GM18868 (cell line): ENCODE results near the gene RRP15.

Experiments
- ATAC-seq: cut with Tn5 transposase; IDR thresholded peaks from one replicate; pipeline ENCODE4 v1.9.1; 2021; ENCODE audit warnings: mild to moderate bottlenecking, moderate library complexity; ENCODE audit not compliant: unreplicated experiment

The RRP15 gene

GRCh38 chr1:218339267-218339831, 54.3 kb downstream of the RRP15 start:
- ATAC-seq: peak; percentile 71

DNA sequence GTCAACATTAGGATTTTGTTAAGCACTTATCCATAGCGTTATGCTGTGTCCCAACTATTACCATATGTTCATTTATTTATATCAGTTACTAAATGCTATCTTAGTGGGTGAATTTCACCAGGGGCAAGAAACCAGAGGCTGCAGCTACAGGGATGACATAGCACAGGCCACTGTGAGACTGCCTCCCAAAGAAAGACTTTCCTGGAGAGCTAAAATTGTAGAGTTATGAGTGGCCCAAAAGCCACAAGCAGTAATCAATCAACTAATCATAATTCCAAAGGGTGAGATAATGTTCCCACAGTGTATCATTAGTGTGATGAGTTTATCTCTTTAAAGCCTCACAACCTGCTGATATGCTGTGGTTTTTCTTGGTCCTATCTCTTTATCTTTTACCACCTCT, 56.2 kb downstream of the RRP15 start:
- ATAC-seq: no peak

DNA sequence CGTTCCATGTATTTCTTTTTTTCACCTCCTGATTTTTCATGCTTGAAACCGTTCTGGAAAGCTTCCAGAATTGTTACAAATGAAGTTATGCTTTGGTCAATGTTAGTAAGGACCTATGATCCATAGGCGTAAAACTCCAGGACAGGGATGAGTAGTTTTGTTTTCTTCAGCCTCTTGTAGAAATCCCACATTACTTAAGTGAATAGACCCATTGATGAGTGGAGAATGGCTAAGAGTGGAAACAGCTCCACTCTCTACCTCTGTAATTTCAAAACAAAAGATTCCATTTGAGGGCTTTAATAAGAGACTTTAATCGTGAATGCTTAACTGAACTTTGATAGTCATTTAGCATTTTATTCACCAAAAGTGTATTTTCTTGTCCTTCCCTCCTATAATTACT, 57.0 kb downstream of the RRP15 start:
- ATAC-seq: no peak

DNA sequence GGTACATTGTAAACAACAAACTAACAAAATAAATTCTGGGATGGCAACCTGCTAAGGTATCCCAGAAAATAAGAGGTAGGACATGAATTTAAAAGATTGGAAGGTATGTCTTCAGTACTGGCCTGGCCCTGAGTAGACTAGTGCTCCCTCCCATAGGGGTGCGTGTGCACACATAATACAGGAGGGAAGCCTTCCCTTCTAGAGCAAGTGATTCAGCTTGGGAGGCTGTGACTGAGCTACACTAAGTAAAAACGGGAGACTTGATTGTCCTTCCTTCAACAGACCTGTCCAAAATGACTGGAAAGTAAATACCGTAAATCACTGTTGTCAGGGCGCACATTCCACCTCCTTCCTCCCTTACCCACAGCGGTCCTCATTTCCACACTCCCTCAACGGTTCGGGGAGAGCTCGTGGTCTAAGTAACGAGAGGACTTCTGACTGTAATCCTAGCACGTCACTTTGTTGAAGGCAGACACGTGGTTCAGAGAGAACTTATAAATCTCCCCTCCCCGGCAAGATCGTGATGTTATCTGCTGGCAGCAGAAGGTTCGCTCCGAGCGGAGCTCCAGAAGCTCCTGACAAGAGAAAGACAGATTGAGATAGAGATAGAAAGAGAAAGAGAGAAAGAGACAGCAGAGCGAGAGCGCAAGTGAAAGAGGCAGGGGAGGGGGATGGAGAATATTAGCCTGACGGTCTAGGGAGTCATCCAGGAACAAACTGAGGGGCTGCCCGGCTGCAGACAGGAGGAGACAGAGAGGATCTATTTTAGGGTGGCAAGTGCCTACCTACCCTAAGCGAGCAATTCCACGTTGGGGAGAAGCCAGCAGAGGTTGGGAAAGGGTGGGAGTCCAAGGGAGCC, 60.0 kb downstream of the RRP15 start, which contains the start of gene TGFB2:
Gene TGFB2, plus strand, starts transcription at position 523 of the 859 bp plus-strand sequence. CDS start 1,366 bp downstream, outside the sequence.
- peak; percentile 46 for ATAC-seq

- ATAC-seq: peak; percentile 70
These were observed 60.7 kb downstream of the RRP15 start for GRCh38 chr1:218345673-218346390.

DNA sequence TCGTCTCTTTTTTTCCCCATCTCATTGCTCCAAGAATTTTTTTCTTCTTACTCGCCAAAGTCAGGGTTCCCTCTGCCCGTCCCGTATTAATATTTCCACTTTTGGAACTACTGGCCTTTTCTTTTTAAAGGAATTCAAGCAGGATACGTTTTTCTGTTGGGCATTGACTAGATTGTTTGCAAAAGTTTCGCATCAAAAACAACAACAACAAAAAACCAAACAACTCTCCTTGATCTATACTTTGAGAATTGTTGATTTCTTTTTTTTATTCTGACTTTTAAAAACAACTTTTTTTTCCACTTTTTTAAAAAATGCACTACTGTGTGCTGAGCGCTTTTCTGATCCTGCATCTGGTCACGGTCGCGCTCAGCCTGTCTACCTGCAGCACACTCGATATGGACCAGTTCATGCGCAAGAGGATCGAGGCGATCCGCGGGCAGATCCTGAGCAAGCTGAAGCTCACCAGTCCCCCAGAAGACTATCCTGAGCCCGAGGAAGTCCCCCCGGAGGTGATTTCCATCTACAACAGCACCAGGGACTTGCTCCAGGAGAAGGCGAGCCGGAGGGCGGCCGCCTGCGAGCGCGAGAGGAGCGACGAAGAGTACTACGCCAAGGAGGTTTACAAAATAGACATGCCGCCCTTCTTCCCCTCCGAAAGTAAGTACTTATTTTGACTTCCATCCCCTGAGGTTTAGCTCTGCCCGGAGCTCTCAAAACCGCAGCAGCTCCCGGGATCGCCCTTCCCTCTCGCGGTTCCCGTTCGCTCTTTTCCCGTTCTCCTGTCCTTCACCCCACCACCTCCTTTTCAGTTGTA, 61.5 kb downstream of the RRP15 start:
- no peak for ATAC-seq

DNA sequence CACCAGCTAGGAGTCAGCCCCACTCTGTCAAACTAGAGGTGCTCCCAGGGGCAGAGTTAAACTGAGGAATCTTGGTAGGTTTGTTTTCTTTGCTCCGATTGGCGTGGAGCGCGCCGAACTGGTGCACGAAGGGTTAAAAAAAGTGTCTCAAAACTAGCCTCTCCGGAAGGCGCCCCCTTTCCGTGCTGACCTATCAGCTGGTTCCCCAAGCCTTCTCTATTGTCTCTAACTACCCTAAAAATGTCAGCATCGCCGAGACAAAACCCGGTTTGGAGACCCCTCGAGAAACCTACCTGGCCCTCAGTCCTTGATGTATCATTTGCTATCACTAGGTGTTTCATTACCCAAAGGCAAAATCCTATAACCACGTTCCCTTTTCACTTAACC, 62.2 kb downstream of the RRP15 start:
- no peak for ATAC-seq

DNA sequence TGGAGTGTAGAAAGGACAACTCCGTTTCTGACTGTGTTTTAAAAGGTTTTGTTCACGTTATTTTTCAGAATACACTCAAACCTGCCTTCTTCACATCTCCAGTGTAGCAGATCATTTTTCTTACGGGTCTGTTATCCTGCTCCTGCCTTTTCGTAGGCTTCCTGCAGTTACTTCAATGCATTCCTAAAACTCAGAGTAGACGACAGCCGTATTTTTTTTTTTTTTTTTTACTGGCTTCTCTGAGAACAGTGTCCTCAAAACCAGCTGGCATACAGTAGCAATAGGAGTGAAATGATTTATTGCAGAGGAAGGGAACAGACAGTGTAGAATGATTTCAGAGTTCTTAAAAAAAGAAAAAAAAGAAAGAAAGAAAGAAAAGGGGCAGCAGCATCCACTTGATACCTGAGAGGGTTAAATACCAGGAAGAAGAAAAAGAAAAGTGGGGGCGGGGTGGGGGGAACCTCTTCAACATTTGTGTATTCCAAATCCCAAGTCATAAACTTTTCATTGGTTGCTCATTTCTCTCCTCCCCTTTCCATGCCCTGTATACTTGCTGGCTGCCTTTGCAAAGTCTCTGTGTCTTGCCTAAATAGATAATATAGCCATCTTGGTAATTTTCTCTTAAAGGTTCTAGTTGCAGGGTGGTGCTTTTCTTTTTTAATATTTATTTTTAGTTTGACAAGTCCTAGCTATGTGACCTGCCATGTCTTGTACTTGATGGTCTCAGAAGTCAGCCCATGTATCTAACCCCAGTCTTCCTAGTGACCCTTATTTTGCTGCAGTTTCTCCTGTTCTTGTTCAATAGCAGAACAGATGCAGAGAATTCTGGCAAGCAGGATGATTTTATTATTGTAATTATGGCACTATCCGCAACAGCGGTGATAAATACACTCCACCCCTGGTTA, 62.9 kb downstream of the RRP15 start:
- no peak for ATAC-seq

DNA sequence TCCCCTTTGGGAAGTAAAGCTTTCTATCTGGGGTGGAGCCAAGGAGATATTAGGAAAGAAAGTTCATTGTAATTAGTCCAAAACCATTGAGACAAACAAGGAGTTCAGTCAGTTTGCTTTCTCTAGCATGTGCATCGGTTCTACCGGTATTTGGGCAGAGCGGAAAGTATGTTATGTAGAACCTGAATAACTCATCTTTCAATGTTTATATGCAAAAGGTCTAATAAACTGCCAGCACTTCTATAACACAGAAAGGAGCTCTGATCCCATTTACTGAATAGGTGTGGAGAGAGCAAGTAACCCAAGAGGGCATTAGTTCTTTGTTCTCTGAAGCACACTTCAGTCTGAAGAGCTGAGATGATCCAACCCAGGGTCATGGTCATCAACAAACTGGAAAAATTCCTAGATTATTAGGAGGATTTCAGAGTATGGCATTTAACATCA, 63.6 kb downstream of the RRP15 start:
- ATAC-seq: no peak

- ATAC-seq: no peak
These were observed 64.4 kb downstream of the RRP15 start for GRCh38 chr1:218349348-218350034.

DNA sequence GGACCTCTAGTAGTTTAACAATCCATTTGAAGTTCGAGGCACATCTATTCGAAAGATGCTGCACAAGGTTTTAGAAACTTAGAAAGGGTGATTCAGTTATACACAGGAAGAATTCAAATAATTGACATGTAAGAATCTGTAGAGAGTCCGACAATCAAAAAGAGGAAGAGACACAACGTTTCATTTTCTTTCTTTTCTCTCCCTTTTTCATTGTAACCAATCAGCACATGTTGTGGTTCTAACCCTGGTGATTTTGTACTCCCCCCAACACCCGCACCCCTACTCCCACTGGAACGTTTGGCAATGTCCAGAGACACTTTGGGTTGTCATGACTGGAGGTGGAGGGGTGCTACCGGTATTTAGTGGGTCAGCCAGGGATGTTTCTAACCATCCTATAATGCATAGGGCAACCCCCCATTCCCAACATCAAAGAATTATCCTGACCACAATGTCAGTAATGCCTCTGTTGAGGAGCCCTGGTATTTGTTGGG, 65.0 kb downstream of the RRP15 start:
- no peak for ATAC-seq

GRCh38 chr1:218350801-218351266, 65.7 kb downstream of the RRP15 start:
- ATAC-seq: no peak

GRCh38 chr1:218351391-218352074, 66.4 kb downstream of the RRP15 start:
- ATAC-seq: peak; percentile 80

- no peak for ATAC-seq
These were observed 67.0 kb downstream of the RRP15 start for GRCh38 chr1:218352075-218352438.

DNA sequence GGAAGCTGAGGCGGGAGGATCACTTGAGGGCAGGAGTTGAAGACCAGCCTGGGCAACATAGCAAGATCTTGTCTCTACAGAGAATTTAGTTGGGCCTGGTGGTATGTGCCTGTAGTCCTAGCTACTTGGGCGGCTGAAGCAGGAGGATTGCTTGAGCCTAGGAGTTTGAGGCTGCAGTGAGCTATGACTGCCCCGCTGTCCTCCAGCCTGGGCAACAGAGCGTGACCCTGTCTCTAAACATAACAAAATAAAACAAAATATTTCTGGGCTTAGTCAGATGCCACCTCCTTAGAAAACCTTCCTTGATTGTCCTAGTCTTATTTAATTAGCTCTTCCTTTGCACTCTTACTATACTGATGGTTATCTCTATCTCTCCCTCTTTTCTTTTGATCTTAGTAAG, 68.6 kb downstream of the RRP15 start:
- ATAC-seq: no peak

GRCh38 chr1:218355278-218355677, 70.2 kb downstream of the RRP15 start:
- ATAC-seq: no peak

- no peak for ATAC-seq
These were observed 72.3 kb downstream of the RRP15 start for GRCh38 chr1:218357211-218357892.

- no peak for ATAC-seq
These were observed 72.8 kb downstream of the RRP15 start for GRCh38 chr1:218357893-218358232.
